PFSK-1 (cell line): ENCODE measurements around the gene ERBB2.

Source experiments
- FOXP2 ChIP-seq: optimal IDR thresholded peaks from 2 replicates; pipeline ENCODE3; 2011; ENCODE audit warnings: borderline replicate concordance, control low read depth, inconsistent platforms; ENCODE audit not compliant: insufficient read depth; ENCODE audit errors: extremely low read length, extremely low read depth
- POLR2AphosphoS5 ChIP-seq: IDR thresholded peaks from 2 replicates; pipeline ENCODE4 v1.6.1; 2012; ENCODE audit warnings: low read depth, mild to moderate bottlenecking, control low read depth, low read length, moderate library complexity
- SIN3A ChIP-seq: IDR thresholded peaks from 2 replicates; pipeline ENCODE4 v1.6.1; 2012; ENCODE audit warnings: mild to moderate bottlenecking, low read length, moderate library complexity, borderline replicate concordance; ENCODE audit not compliant: insufficient read depth
- TAF1 ChIP-seq: IDR thresholded peaks from 2 replicates; pipeline ENCODE4 v1.6.1; 2012; ENCODE audit warnings: low read length, control low read depth, borderline replicate concordance; ENCODE audit not compliant: insufficient read depth
- TF ChIP-seq, protein P1 (sequence below), 2 experiments: IDR thresholded peaks; 2 replicates each; pipeline versions ENCODE4 v1.6.1 to v1.8.0; 2011 to 2012; ENCODE audit warnings: low read depth in 2 of 2, low read length in 2 of 2, control low read depth in 1 of 2, inconsistent platforms in 1 of 2, mild to moderate bottlenecking in 1 of 2, moderate library complexity in 1 of 2; ENCODE audit not compliant: insufficient read depth in 1 of 2

Gene ERBB2

GRCh38 chr17:39678340-39679116, 21.3 kb upstream of the ERBB2 start:
- TF ChIP-seq SIN3A: no peak
- no peak for TF ChIP-seq FOXP2
- no peak for TF ChIP-seq POLR2AphosphoS5
- no peak for TF ChIP-seq TAF1
- TF ChIP-seq, protein P1, sequence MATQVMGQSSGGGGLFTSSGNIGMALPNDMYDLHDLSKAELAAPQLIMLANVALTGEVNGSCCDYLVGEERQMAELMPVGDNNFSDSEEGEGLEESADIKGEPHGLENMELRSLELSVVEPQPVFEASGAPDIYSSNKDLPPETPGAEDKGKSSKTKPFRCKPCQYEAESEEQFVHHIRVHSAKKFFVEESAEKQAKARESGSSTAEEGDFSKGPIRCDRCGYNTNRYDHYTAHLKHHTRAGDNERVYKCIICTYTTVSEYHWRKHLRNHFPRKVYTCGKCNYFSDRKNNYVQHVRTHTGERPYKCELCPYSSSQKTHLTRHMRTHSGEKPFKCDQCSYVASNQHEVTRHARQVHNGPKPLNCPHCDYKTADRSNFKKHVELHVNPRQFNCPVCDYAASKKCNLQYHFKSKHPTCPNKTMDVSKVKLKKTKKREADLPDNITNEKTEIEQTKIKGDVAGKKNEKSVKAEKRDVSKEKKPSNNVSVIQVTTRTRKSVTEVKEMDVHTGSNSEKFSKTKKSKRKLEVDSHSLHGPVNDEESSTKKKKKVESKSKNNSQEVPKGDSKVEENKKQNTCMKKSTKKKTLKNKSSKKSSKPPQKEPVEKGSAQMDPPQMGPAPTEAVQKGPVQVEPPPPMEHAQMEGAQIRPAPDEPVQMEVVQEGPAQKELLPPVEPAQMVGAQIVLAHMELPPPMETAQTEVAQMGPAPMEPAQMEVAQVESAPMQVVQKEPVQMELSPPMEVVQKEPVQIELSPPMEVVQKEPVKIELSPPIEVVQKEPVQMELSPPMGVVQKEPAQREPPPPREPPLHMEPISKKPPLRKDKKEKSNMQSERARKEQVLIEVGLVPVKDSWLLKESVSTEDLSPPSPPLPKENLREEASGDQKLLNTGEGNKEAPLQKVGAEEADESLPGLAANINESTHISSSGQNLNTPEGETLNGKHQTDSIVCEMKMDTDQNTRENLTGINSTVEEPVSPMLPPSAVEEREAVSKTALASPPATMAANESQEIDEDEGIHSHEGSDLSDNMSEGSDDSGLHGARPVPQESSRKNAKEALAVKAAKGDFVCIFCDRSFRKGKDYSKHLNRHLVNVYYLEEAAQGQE (IDR thresholded peaks at IDR 0.05; ENCODE audit: insufficient read depth in 1 of 2, low read depth in 2 of 2, low read length in 2 of 2): no peak

DNA sequence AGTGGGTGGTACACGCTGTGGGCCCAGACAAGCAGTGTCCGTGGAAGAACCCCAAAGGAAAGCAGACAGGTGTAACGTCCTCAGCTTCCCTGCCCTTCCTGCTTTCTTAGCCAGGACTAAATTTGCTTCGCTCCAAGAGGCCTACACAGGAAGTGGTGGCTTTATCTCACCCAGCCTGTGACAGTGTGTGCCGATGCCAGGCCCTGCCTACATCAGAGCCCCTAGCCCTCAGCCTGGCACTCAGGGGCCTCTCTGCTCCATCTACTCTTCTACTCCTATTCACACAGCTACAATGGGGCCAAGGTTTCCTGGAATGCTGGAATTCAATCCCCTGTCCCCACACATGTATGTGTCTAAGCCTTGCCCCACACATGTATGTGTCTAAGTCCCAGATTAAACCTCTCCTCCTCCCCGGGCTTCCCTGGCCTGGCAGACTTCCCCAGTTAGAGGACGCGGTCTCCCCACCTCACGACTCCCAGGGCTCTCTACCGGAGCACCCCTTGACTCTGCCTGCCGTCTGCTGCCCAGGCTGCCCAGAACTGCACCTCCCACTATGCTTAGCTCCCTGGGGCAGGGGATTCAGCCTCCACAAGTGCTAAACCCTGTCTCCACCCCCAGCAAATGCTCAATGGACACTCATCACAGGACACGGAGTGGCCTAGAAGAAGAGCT, 20.2 kb upstream of the ERBB2 start:
- no peak for TF ChIP-seq TAF1
- no peak for TF ChIP-seq POLR2AphosphoS5
- TF ChIP-seq, protein P1 (IDR thresholded peaks at IDR 0.05; ENCODE audit: insufficient read depth in 1 of 2, low read depth in 2 of 2, low read length in 2 of 2): no peak
- TF ChIP-seq SIN3A: no peak
- TF ChIP-seq FOXP2: no peak

- no peak for TF ChIP-seq TAF1
- TF ChIP-seq, protein P1 (IDR thresholded peaks at IDR 0.05; ENCODE audit: insufficient read depth in 1 of 2, low read depth in 2 of 2, low read length in 2 of 2): no peak
- no peak for TF ChIP-seq FOXP2
- no peak for TF ChIP-seq POLR2AphosphoS5
Observed at GRCh38 chr17:39683295-39683939, 16.4 kb upstream of the ERBB2 start.

- no peak for TF ChIP-seq FOXP2
- no peak for TF ChIP-seq TAF1
- TF ChIP-seq, protein P1 (IDR thresholded peaks at IDR 0.05; ENCODE audit: insufficient read depth in 1 of 2, low read depth in 2 of 2, low read length in 2 of 2): no peak
- no peak for TF ChIP-seq POLR2AphosphoS5
- no peak for TF ChIP-seq SIN3A
Observed at GRCh38 chr17:39684369-39685192, 15.3 kb upstream of the ERBB2 start.
